GM23248 (cell line): ENCODE results near the gene SLC35B1. TPM values are rescaled to one million over a fixed set of nuclear protein-coding genes. Genes with fewer than 3 reads are reported as not detected.
"Not testable (repeated sequence)": the region's sequence is repeated elsewhere in the genome, so short reads cannot be mapped to it uniquely, and the experiment has no call there.

Experiments
- DNase-seq: peaks from one replicate; pipeline ENCODE4 v3.0.0-alpha.2; 2015
- H2AFZ ChIP-seq: fragments of 200-600 bp; sonication (generic); 2 replicates; pipeline ENCODE4 v1.6.1; 2016; ENCODE audit warnings: antibody characterized with exemption
- H3F3A ChIP-seq: fragments of 200-600 bp; sonication (generic); 2 replicates; pipeline ENCODE4 v1.6.1; 2016; ENCODE audit warnings: mild to moderate bottlenecking, antibody characterized with exemption, mixed run types; ENCODE audit not compliant: insufficient read depth
- H3K27ac ChIP-seq: fragments of 200-600 bp; sonication (generic); 2 replicates; pipeline ENCODE4 v1.5.1; 2016; ENCODE audit warnings: mild to moderate bottlenecking
- H3K27me3 ChIP-seq: fragments of 200-600 bp; sonication (generic); replicated peaks from 2 replicates; pipeline ENCODE4 v1.6.1; 2016; ENCODE audit warnings: mild to moderate bottlenecking; ENCODE audit not compliant: insufficient read depth
- H3K36me3 ChIP-seq: fragments of 200-600 bp; sonication (generic); 2 replicates; pipeline ENCODE4 v1.6.1; 2016; ENCODE audit warnings: low read depth, mild to moderate bottlenecking
- H3K4me1 ChIP-seq: fragments of 200-600 bp; sonication (generic); 2 replicates; pipeline ENCODE4 v1.6.1; 2016; ENCODE audit warnings: mild to moderate bottlenecking; ENCODE audit not compliant: insufficient read depth
- H3K4me2 ChIP-seq: fragments of 200-600 bp; sonication (generic); one replicate; pipeline ENCODE4 v1.6.1; 2016; ENCODE audit warnings: mild to moderate bottlenecking; ENCODE audit not compliant: unreplicated experiment
- H3K4me3 ChIP-seq: fragments of 200-600 bp; sonication (generic); 2 replicates; pipeline ENCODE4 v1.5.1; 2016; ENCODE audit warnings: mild to moderate bottlenecking
- H3K79me2 ChIP-seq: fragments of 200-600 bp; sonication (generic); 2 replicates; pipeline ENCODE4 v1.6.1; 2016; ENCODE audit warnings: mild to moderate bottlenecking; ENCODE audit not compliant: insufficient read depth
- H3K9ac ChIP-seq: fragments of 200-600 bp; sonication (generic); 2 replicates; pipeline ENCODE4 v1.6.1; 2016; ENCODE audit warnings: mild to moderate bottlenecking
- H3K9me2 ChIP-seq: fragments of 200-600 bp; sonication (generic); 2 replicates; pipeline ENCODE4 v1.6.1; 2016; ENCODE audit warnings: mixed run types, mild to moderate bottlenecking, moderate library complexity; ENCODE audit not compliant: insufficient read depth
- H3K9me3 ChIP-seq: fragments of 200-600 bp; sonication (generic); one replicate; pipeline ENCODE4 v1.6.1; 2017; ENCODE audit warnings: low read depth
- H4K20me1 ChIP-seq: fragments of 200-600 bp; sonication (generic); 2 replicates; pipeline ENCODE4 v1.6.0; 2016; ENCODE audit not compliant: insufficient read depth
- EZH2 ChIP-seq: fragments of 200-600 bp; sonication (generic); IDR thresholded peaks from 2 replicates; pipeline ENCODE4 v1.6.1; 2018; ENCODE audit warnings: antibody characterized with exemption, mild to moderate bottlenecking; ENCODE audit not compliant: insufficient read depth, poor library complexity, severe bottlenecking
- EZH2phosphoT487 ChIP-seq: fragments of 200-600 bp; sonication (generic); IDR thresholded peaks from 2 replicates; pipeline ENCODE4 v1.6.1; 2018; ENCODE audit warnings: antibody characterized with exemption, moderate library complexity, mild to moderate bottlenecking, low read depth; ENCODE audit not compliant: insufficient read depth
- WGBS, 2 experiments: methylation state at CpG; one replicate each; pipeline ENCODE4 v1.1.6; 2015 to 2017; ENCODE audit warnings: low lambda C conversion rate in 2 of 2, low coverage in 1 of 2; ENCODE audit errors: missing lambda C conversion rate in 2 of 2; 5-methylcytosine and 5-hydroxymethylcytosine counted together
- in situ Hi-C: fragments of 300-500 bp; cut with MboI; formaldehyde crosslinking; loops from 2 replicates; pipeline ENCODE4 v1.15.0; 2020
- polyA plus RNA-seq: library from polyadenylated mRNA; unstranded; fragments of >200 nt; fragmentation: Nextera tagmentation; extraction: Ambion mirVana; gene quantifications from 2 replicates; pipeline ENCODE4 v1.2.1, GENCODE V29; 2016
- total RNA-seq: library from RNA; depleted of rRNA; stranded (reverse); fragments of >200 nt; shearing (Covaris generic); gene quantifications from 2 replicates; pipeline ENCODE4 v1.2.3, GENCODE V29; 2014

The SLC35B1 gene
- total and polyA plus RNA-seq, 2 experiments from 2014 or later: 66.5 to 71.7 TPM

DNA sequence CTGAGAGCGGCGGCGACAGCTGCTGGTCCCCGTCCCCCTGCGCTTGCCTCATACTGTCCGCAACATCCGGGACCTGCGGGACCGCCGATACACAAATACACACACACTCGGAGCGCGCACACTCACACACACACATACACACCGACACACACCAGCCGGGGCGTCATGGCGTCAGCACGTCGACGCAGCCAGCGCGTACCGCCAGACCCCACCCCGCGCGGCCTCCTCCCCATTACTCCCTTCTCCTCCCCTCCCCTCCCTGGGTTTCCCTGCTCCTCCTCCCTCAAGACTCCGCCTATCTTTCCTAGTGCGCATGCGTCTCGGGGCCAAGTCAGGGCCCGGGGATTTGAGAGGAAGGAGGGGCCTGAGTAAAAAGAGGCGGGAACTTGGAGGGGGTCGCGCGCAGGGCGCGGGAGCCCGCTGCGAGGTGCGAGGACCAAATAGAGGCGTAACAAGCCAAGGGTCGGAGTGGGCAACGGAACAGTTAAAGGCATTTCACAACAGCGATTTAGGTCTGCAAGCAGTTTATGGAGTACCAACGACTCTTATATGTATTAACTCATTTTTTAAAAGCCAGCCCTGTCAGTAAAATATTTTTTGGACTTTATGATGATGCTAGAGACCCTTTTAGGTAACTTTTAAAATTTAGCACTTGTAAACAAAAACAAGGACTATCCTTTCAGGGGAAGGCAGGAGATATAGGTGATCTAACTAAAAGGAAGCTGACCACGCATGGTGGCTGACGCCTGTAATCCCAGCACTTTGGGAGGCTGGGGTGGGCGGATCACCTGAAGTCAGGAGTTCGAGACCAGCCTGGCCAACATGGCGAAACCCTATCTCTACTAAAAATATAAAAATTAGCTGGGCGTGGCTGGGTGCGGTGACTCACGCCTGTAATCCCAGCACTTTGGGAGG lies 29.6 kb downstream of the SLC35B1 start, which contains the start of gene SPOP:
Gene SPOP, minus strand, starts transcription at position 165 of the 915 bp plus-strand sequence. CDS start 55,287 bp downstream, outside the sequence.
- H4K20me1 ChIP-seq: no peaks in the 10 kb centered on the region
- H3K79me2 ChIP-seq: peaks cover 40% of the 10 kb centered on the region
- peak within 1 kb of the TSS; percentile 98 for H2AFZ ChIP-seq
- H3K9me2 ChIP-seq: no peaks in the 10 kb centered on the region
- peak; percentile 99 for DNase-seq
- peaks cover 28% of the 10 kb centered on the region for H3K4me1 ChIP-seq
- peak within 1 kb of the TSS; percentile 100 for H3K4me2 ChIP-seq
- peak within 1 kb of the TSS; percentile 93 for H3K9ac ChIP-seq
- 18 to 25% methylated on average over 34 to 48 of the region's 53 CpGs for WGBS, 2 experiments
- no peaks in the 10 kb centered on the region for H3K9me3 ChIP-seq
- H3K27ac ChIP-seq: peak within 1 kb of the TSS; percentile 88
- TF ChIP-seq EZH2phosphoT487 (no peak), EZH2 (no peak)
- H3K36me3 ChIP-seq: 0 out of 2 replicates have a peak, but pooled peaks cover 7% of the 10 kb centered on the region
- in situ Hi-C loops: no loop called here
- H3K4me3 ChIP-seq: peak within 1 kb of the TSS; percentile 77
- peaks cover 12% of the 10 kb centered on the region; the same call in 1 of the 2 replicates for H3F3A ChIP-seq
- no peaks in the 10 kb centered on the region for H3K27me3 ChIP-seq

DNA sequence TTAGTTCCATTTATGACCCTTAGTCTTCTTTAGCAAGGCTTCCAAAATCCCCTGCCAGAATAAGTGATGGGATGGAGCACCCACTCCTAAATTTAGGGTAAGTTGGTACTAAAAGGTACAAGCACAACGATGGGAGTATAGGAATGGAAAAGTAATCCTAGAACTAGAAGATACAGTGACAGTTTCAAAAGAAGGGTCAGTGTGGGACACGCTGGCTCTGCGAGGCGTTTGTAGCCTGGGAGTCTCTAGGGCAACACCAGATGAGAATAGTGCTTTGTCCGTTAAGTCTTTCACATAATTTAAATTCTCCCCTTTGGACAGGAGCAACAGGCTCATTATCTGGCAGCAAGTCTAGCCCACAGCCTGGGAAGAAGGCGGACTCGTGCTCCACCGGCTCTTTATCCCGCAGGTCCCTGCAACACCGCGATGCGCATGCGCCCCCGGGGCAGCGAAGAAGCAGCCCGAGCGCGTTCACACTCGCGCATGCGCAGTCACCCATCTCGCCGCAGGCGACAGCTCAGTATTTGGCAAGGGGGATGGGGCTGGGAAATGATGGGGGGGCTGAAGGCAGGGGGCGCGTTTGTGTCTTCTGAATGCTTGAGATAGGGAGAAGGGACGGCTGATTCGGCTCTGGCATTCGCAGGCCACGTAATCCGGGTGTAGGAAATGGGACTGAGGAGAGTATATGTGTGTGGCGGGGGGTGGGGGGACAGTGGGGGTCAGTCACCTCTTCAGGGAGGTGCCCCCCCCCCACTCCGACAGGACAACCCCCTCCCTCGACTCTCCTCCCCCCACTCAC lies 30.4 kb downstream of the SLC35B1 start:
- TF ChIP-seq EZH2 (no peak), EZH2phosphoT487 (no peak)
- Histone ChIP-seq H3K79me2 (peaks cover 49% of the 10 kb centered on the region), H3K9ac (peak overlapping the region; percentile 93), H3K4me3 (peak overlapping the region; percentile 77), H3K9me3 (no peaks in the 10 kb centered on the region), H3K4me2 (peak overlapping the region; percentile 100), H3K36me3 (0 out of 2 replicates have a peak, but pooled peaks cover 7% of the 10 kb centered on the region), H3K4me1 (peaks cover 28% of the 10 kb centered on the region), H3K27me3 (no peaks in the 10 kb centered on the region), H2AFZ (peak overlapping the region; percentile 82), H3K27ac (peak overlapping the region; percentile 88), H3K9me2 (no peaks in the 10 kb centered on the region), H4K20me1 (no peaks in the 10 kb centered on the region), H3F3A (peaks cover 12% of the 10 kb centered on the region; the same call in 1 of the 2 replicates)
- in situ Hi-C loops: no loop called here
- peak; percentile 96 for DNase-seq
- 1 to 2% methylated on average over 29 to 32 of the region's 34 CpGs for WGBS, 2 experiments

DNA sequence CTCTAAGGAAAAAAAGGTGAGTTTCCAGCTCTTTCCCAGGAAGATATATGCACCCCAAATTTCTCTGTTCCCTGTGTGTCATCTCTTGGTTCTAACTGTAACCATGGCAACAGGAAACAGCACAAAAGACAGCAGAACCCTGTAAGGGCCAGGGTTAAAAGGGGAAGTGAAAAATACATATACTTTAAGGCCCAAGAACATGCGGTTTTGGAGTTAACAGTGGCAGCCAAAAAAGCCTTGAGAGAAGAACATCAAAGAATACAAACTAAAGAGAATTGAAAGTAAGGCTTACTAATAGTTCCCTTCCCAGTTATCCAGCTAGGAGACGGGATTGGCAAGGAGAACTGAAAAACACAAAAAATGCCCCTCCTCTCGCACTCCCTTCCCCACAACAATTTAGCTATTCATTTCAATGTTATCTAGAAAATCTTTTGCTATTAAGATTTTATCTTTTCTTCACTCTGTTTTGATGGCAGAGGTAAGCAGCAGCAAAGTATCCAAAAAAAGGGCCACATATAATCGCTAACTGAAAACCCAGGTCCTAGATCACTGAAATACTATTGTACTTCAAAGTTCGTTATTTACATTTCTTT lies 31.4 kb downstream of the SLC35B1 start:
- Histone ChIP-seq H3K36me3 (0 out of 2 replicates have a peak, but pooled peaks cover 7% of the 10 kb centered on the region), H3F3A (peaks cover 13% of the 10 kb centered on the region; the same call in 1 of the 2 replicates), H3K27me3 (no peaks in the 10 kb centered on the region), H3K79me2 (peaks cover 59% of the 10 kb centered on the region), H3K4me3 (peak overlapping the region; percentile 77), H2AFZ (peak overlapping the region; percentile 82), H3K9me2 (no peaks in the 10 kb centered on the region), H3K9me3 (no peaks in the 10 kb centered on the region), H3K4me2 (peak overlapping the region; percentile 100), H3K9ac (peak overlapping the region; percentile 93), H3K27ac (peak overlapping the region; percentile 88), H3K4me1 (peaks cover 29% of the 10 kb centered on the region), H4K20me1 (no peaks in the 10 kb centered on the region)
- DNase-seq: peak; percentile 78
- in situ Hi-C loops: no loop called here
- TF ChIP-seq EZH2phosphoT487 (no peak), EZH2 (no peak)
- 31 to 34% methylated on average over 5 of the region's 5 CpGs for WGBS, 2 experiments

DNA sequence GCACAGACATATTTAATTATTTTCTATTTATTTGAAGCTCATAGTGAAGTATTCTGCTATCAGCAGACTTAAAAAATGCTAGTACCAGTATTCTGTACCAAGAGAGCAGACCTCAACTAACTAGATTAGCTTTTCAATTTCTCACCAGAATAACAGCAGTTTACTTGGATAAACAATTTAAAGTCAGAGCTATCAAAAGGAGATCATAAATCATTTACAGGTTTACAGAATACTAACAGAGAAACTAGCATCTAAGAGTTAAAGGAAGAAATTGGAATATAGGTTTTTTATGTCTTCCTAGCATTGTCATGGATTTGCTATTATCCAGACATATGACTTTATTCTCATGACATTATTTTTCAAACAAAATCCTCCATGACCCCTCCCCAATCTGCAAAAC lies 33.3 kb downstream of the SLC35B1 start:
- Histone ChIP-seq H3K4me3 (no peak overlapping the region), H2AFZ (no peak overlapping the region), H4K20me1 (peaks cover 4% of the 10 kb centered on the region; the same call in 1 of the 2 replicates), H3K4me2 (no peak overlapping the region), H3K79me2 (peaks cover 77% of the 10 kb centered on the region), H3K9ac (no peak overlapping the region), H3F3A (peaks cover 30% of the 10 kb centered on the region), H3K27me3 (no peaks in the 10 kb centered on the region), H3K36me3 (0 out of 2 replicates have a peak, but pooled peaks cover 7% of the 10 kb centered on the region), H3K9me3 (no peaks in the 10 kb centered on the region), H3K4me1 (peaks cover 47% of the 10 kb centered on the region), H3K27ac (no peak overlapping the region; the same call in 1 of the 2 replicates), H3K9me2 (no peaks in the 10 kb centered on the region)
- DNase-seq: no peak
- in situ Hi-C loops: no loop called here
- TF ChIP-seq EZH2 (no peak), EZH2phosphoT487 (no peak)

DNA sequence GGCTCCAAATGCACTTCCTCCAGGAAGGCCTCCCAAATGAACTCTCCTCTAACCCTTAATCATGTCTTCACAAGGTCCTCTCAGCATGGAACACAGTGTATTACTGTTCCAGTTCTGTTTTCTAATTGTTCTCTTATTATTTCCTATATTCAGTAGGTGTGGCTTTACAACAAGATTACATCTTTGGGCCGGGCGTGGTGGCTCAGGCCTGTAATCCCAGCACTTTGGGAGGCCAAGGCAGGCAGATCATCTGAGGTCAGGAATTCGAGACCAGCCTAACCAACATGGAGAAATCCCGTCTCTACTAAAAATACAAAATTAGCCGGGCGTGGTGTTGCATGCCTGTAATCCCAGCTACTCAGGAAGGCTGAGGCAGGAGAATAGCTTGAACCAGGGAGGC lies 34.1 kb downstream of the SLC35B1 start:
- DNase-seq, H2AFZ ChIP-seq, in situ Hi-C loops, H4K20me1 ChIP-seq, H3K9me3 ChIP-seq, H3K27ac ChIP-seq, H3K9ac ChIP-seq, H3K27me3 ChIP-seq, H3K4me2 ChIP-seq, H3K4me3 ChIP-seq, H3K9me2 ChIP-seq, H3K36me3 ChIP-seq: not testable (repeated sequence)
- peaks cover 47% of the 10 kb centered on the region for H3K4me1 ChIP-seq
- 87 to 89% methylated on average over 6 of the region's 6 CpGs for WGBS, 2 experiments
- H3F3A ChIP-seq: peaks cover 30% of the 10 kb centered on the region
- H3K79me2 ChIP-seq: peaks cover 86% of the 10 kb centered on the region
